Vagina (tissue), 2 donors: ENCODE data around the gene MAEL.

Experiments
- POLR2A ChIP-seq, 2 donors: fragments of 450-650 bp; IDR thresholded peaks; one replicate each; pipeline ENCODE4 v1.6.1; 2017; ENCODE audit warnings: antibody characterized with exemption in 2 of 2, mild to moderate bottlenecking in 2 of 2, moderate library complexity in 2 of 2
- POLR2AphosphoS5 ChIP-seq, 2 donors: sonication (generic); formaldehyde crosslinking; IDR thresholded peaks; one replicate each; pipeline ENCODE4 v1.9.0; 2017; ENCODE audit warnings: antibody characterized with exemption in 2 of 2, mild to moderate bottlenecking in 2 of 2, low read depth in 1 of 2; ENCODE audit not compliant: insufficient read depth in 1 of 2
- TF ChIP-seq, protein P1 (sequence below), 3 experiments: fragments of 450-650 bp in 2 of 3; fragments of 200-600 bp in 1 of 3; sonication (generic) in 1 of 3; IDR thresholded peaks; one replicate each; pipeline ENCODE4 v1.5.1; 2017 to 2019; ENCODE audit warnings: antibody characterized with exemption in 3 of 3, mild to moderate bottlenecking in 2 of 3, moderate library complexity in 2 of 3

DNA sequence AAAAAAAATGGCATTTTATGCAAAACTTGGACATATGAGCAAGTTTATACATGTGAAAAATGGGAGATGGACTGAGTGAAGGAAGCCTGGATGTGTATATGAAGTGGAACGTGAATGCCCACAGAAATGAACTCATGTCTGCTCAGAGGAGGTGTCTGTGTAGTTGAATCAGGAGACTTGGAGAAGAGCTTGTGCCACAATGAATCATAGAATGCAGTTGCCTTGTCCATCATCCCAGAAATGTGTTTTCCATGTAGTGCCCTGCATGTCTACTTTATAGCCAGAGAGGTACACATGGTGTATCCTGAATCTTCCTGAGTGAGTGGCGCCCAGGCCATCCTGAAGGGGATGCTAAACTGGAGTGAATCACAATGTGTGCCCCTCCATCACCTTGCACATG is 11.1 kb upstream of the MAEL start:
- TF ChIP-seq, protein P1, sequence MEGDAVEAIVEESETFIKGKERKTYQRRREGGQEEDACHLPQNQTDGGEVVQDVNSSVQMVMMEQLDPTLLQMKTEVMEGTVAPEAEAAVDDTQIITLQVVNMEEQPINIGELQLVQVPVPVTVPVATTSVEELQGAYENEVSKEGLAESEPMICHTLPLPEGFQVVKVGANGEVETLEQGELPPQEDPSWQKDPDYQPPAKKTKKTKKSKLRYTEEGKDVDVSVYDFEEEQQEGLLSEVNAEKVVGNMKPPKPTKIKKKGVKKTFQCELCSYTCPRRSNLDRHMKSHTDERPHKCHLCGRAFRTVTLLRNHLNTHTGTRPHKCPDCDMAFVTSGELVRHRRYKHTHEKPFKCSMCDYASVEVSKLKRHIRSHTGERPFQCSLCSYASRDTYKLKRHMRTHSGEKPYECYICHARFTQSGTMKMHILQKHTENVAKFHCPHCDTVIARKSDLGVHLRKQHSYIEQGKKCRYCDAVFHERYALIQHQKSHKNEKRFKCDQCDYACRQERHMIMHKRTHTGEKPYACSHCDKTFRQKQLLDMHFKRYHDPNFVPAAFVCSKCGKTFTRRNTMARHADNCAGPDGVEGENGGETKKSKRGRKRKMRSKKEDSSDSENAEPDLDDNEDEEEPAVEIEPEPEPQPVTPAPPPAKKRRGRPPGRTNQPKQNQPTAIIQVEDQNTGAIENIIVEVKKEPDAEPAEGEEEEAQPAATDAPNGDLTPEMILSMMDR (IDR thresholded peaks at IDR 0.05): no peak
- TF ChIP-seq POLR2AphosphoS5 (IDR thresholded peaks at IDR 0.05; ENCODE audit: insufficient read depth in 1 of 2, low read depth in 1 of 2) (no peak), POLR2A (IDR thresholded peaks at IDR 0.05) (no peak)
